Endodermal cell (in vitro differentiated cells): ENCODE data around the gene GAB2. TPM values are rescaled to one million over a fixed set of nuclear protein-coding genes. Genes with fewer than 3 reads are reported as not detected.
A peak's percentile ranks its signal among the peaks of the same experiment; 100 is the strongest.

Source experiments
- DNase-seq: peaks from one replicate; pipeline ENCODE4 v3.0.0-alpha.2; 2017
- H3K27ac ChIP-seq: 2 replicates; pipeline ENCODE4 v1.5.1; 2013; ENCODE audit warnings: mild to moderate bottlenecking, low read depth, low read length, moderate library complexity
- H3K27me3 ChIP-seq: 2 replicates; pipeline ENCODE4 v1.6.1; 2013; ENCODE audit warnings: mild to moderate bottlenecking, low read length, moderate library complexity; ENCODE audit not compliant: insufficient read depth, control insufficient read depth, poor library complexity, severe bottlenecking
- H3K36me3 ChIP-seq: 2 replicates; pipeline ENCODE4 v1.7.0; 2013; ENCODE audit warnings: mild to moderate bottlenecking, low read length, moderate library complexity; ENCODE audit not compliant: control insufficient read depth, insufficient read depth
- H3K4me1 ChIP-seq: one replicate; pipeline ENCODE4 v1.7.0; 2013; ENCODE audit warnings: low read length; ENCODE audit not compliant: control insufficient read depth, insufficient read depth
- H3K4me3 ChIP-seq: 2 replicates; pipeline ENCODE4 v1.5.1; 2013; ENCODE audit warnings: mild to moderate bottlenecking, low read length, moderate library complexity
- H3K9ac ChIP-seq: 2 replicates; pipeline ENCODE4 v1.6.1; 2013; ENCODE audit warnings: mild to moderate bottlenecking, low read length, moderate library complexity; ENCODE audit not compliant: poor library complexity, severe bottlenecking; ENCODE audit errors: extremely low read depth
- H3K9me3 ChIP-seq: 2 replicates; pipeline ENCODE4 v1.6.1; 2013; ENCODE audit warnings: mild to moderate bottlenecking, low read length, moderate library complexity; ENCODE audit not compliant: control insufficient read depth
- H3K27ac Mint-ChIP-seq: 2 replicates; pipeline ENCODE4 v1.8.0; 2020; ENCODE audit warnings: mixed read lengths
- H3K27me3 Mint-ChIP-seq: 2 replicates; pipeline ENCODE4 v1.8.0; 2021; ENCODE audit warnings: mild to moderate bottlenecking, mixed read lengths; ENCODE audit not compliant: insufficient read depth
- H3K36me3 Mint-ChIP-seq: 2 replicates; pipeline ENCODE4 v1.8.0; 2020; ENCODE audit warnings: low read depth, mixed read lengths
- H3K4me1 Mint-ChIP-seq: 2 replicates; pipeline ENCODE4 v1.8.0; 2020; ENCODE audit warnings: mixed read lengths
- H3K4me3 Mint-ChIP-seq: 2 replicates; pipeline ENCODE4 v1.8.0; 2020; ENCODE audit warnings: mild to moderate bottlenecking, moderate library complexity, mixed read lengths
- H3K9me3 Mint-ChIP-seq: 2 replicates; pipeline ENCODE4 v1.8.0; 2020; ENCODE audit warnings: mild to moderate bottlenecking, mixed read lengths
- CTCF ChIP-seq: fragments of 200-600 bp; sonication (generic); conservative IDR thresholded peaks from 2 replicates; pipeline ENCODE4 v1.5.0; 2021; ENCODE audit warnings: antibody characterized with exemption, mild to moderate bottlenecking
- WGBS, 2 experiments: methylation state at CpG; one replicate each; pipeline versions ENCODE4 v1.1.5 to v1.1.7; 2013; ENCODE audit warnings: missing lambda C conversion rate in 2 of 2, mixed read lengths in 1 of 2; ENCODE audit not compliant: insufficient coverage in 1 of 2, insufficient read length in 1 of 2; 5-methylcytosine and 5-hydroxymethylcytosine counted together
- total RNA-seq, 2 donors: library from RNA; stranded (reverse); fragmentation: NEBNext Ultra II Directional in 1 of 2; extraction: Animal tissue kit (Norgen Biotek cat#: 25700) in 1 of 2; gene quantifications; 2 replicates in 1 of 2; 3 replicates in 1 of 2; pipeline ENCODE4 v1.2.1, GENCODE V29; 2021

Gene GAB2
- total RNA-seq, 2 donors from 2014 or later, result 26.9 to 62.8 TPM

GRCh38 chr11:78168539-78169477 is 248.8 kb downstream of the GAB2 start:
- Histone ChIP-seq H3K9ac (no peak overlapping the region), H3K27me3 (no peaks in the 10 kb centered on the region), H3K4me3 (no peak overlapping the region), H3K4me1 (peaks cover 6% of the 10 kb centered on the region), H3K36me3 (peaks cover 2% of the 10 kb centered on the region), H3K9me3 (no peaks in the 10 kb centered on the region), H3K27ac (no peak overlapping the region)
- DNase-seq, result no peak
- H3K4me3 Mint-ChIP-seq, result no peak overlapping the region
- H3K4me1 Mint-ChIP-seq, result peaks cover 16% of the 10 kb centered on the region
- no peaks in the 10 kb centered on the region for H3K9me3 Mint-ChIP-seq
- H3K36me3 Mint-ChIP-seq, result peaks cover 3% of the 10 kb centered on the region
- WGBS, 2 experiments, result 89 to 91% methylated on average over 12 to 17 of the region's 17 CpGs
- no peak for TF ChIP-seq CTCF
- no peaks in the 10 kb centered on the region for H3K27me3 Mint-ChIP-seq
- peak overlapping the region; percentile 48 for H3K27ac Mint-ChIP-seq

- H3K36me3 Mint-ChIP-seq, result no peaks in the 10 kb centered on the region
- H3K27me3 Mint-ChIP-seq, result peaks cover 2% of the 10 kb centered on the region
- 90 to 100% methylated on average over 6 of the region's 6 CpGs for WGBS, 2 experiments
- H3K9me3 Mint-ChIP-seq, result no peaks in the 10 kb centered on the region
- peaks cover 16% of the 10 kb centered on the region for H3K4me1 Mint-ChIP-seq
- no peak overlapping the region for H3K9ac ChIP-seq
- H3K27ac ChIP-seq, result no peak overlapping the region
- peaks cover 6% of the 10 kb centered on the region for H3K4me1 ChIP-seq
- H3K9me3 ChIP-seq, result no peaks in the 10 kb centered on the region
- no peak for TF ChIP-seq CTCF
- no peak overlapping the region for H3K4me3 Mint-ChIP-seq
- no peak for DNase-seq
- no peak overlapping the region for H3K27ac Mint-ChIP-seq
- no peaks in the 10 kb centered on the region for H3K27me3 ChIP-seq
- no peaks in the 10 kb centered on the region for H3K36me3 ChIP-seq
- H3K4me3 ChIP-seq, result no peak overlapping the region
Observed at GRCh38 chr11:78166855-78167469, 250.7 kb downstream of the GAB2 start.

Other genes with a start within 250 kb of the GAB2 start
- gene KCTD21, start 229.2 kb downstream of the GAB2 start, total RNA-seq, result 1 to 10 TPM; 4.1 to 4.6 TPM
- gene USP35, start 228.9 kb downstream of the GAB2 start, total RNA-seq, result 10 to 100 TPM in 1 of 2 donors, 1 to 10 TPM in 1; 8.6 to 11.2 TPM
- 10 to 100 TPM; 45.8 to 53.7 TPM for gene NARS2, start 157.0 kb upstream of the GAB2 start, total RNA-seq